ENCODE results near the gene C12orf60. TPM values are rescaled to one million over a fixed set of nuclear protein-coding genes. Genes with fewer than 3 reads are reported as not detected.
A peak's percentile ranks its signal among the peaks of the same experiment; 100 is the strongest.

The C12orf60 gene
- polyA plus RNA-seq, 1 donor = 1.1 TPM

GRCh38 chr12:14836336-14837210 is 33.1 kb downstream of the C12orf60 start:
- DNase-seq (ENCODE audit: low read depth) = no peak

GRCh38 chr12:14839262-14839661 is 35.8 kb downstream of the C12orf60 start:
- DNase-seq (ENCODE audit: low read depth) = no peak

DNA sequence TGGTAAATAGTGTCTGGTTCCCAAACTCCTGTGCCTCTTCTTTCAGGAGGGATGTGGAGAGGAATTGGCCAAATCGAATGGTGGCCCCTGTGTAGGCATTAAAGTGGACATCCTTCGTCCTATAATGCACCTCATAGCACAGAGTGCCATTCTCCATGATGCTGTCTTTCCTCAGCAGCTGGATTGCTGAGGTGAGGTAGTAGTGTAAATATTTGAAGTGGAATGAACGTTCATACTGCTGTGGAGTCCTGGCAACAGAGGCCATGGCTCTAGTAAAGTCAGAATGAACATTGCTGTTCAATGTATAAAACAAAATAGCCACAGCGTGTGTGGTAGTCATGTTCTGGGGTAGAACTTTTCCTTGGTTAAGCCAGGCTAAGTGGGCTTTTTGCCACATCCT is 37.1 kb downstream of the C12orf60 start:
- no peak for DNase-seq (ENCODE audit: low read depth)

DNA sequence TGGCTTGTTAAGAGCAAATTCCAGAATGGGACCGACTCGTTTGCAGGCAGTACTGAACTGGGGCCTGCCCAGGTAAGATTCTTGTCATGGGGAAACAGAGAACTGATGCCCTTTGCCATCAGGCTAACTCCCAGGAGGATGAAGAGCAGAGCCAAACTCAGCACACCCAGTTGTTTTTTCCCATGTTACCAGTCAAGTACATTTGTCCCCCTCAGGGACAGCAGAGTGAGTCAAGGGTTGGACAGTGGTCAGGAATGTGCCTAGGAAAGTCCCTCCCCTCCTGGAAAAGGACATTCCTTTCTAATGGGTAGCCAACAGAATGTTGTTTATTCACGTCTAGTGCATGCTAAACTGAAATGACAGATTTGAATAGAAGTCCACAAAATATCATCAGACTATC is 38.3 kb downstream of the C12orf60 start:
- no peak for DNase-seq (ENCODE audit: low read depth)

- no peak for DNase-seq (ENCODE audit: low read depth)
Measured at GRCh38 chr12:14842315-14842714, 38.8 kb downstream of the C12orf60 start.

DNA sequence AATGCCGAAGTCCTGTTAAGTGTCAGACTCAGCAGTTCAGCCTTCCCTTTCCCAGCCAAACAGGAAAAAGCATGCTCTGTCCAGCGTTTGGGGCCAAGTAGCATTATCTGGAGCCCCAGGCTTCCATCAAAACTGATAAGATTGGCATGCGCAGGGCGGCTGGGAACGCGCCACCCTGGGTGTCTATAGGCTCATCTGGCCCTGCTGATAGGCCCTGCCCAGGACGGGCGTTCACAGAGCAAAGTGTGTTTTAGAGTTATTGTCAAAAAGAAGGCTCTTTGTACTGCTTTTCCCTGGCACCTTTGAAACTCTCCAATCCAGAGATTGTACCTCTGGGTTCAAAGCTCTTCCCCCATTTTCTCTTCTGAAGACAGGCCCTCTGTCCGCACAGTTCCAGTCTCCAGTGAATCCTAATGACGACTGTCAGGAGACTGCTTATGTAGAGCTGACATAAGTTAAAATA is 40.0 kb downstream of the C12orf60 start, which contains the start of gene ART4:
ART4 (minus strand) TSS at position 102 of the 463 bp plus-strand sequence. CDS start 413 bp downstream, outside the sequence.
- no peak for DNase-seq (ENCODE audit: low read depth)

DNA sequence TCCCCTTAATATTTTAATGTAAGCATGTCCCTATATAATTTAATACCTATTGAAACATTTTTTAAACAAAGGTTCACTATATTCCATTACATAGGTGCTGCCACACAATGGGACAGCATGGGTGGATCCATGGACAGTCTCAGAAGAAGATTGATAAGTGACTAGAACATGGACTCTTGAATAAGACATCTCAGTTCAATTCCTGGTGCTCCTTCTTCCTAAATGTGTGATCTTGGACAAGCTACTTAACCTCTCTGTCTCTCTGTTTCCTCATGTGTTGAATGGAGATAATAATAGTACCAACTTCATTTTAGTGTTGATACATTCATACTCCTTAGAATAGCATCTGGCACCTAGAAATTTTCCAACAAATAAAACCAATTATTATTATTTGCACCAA is 40.9 kb downstream of the C12orf60 start:
- DNase-seq (ENCODE audit: low read depth) = no peak

DNA sequence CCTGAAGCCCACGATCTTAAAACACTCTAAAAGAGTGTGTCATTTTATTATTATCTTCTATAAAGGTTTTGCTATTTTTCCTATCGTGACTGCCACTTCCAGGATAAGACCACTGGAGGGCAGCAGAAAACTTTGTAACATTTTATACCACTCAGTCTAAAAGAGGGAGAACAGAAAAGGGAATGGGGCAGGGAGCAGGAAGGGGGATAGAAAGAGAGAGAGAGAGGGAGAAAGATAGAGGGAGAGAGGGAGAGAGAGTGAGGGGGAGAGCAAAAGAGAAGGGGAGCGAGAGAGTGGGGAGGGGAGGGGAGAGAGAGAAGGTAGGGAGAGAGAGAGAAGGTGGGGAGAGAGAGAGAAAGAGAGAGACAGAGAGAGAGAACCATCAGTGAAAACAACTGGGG is 41.9 kb downstream of the C12orf60 start:
- no peak for DNase-seq (ENCODE audit: low read depth)

DNA sequence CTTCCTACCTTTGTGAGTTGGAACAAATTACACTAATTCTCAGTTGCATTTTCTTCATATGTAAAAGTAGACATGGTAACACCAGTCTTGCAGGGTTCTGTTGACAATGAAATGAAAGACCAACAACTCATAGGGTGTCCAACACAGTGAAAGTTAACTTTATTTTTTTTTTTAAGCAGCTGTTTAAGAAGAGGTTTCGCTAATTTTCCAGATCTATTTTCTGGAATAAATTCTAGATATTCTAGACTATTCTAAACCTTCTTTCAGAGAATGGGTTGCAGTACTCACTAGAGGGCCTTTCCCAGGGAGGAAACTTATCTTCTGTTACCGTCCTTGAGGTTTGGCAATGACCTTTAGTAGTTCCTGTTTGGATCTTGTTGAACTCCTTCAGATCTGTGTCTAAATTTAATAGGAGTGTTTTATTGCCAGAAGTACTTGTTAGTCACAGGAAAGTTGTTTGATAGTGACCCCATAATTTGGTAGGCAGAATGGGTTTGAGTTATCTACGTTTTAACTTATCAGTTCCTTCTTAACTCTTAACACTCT is 42.6 kb downstream of the C12orf60 start:
- no peak for DNase-seq (ENCODE audit: low read depth)

DNA sequence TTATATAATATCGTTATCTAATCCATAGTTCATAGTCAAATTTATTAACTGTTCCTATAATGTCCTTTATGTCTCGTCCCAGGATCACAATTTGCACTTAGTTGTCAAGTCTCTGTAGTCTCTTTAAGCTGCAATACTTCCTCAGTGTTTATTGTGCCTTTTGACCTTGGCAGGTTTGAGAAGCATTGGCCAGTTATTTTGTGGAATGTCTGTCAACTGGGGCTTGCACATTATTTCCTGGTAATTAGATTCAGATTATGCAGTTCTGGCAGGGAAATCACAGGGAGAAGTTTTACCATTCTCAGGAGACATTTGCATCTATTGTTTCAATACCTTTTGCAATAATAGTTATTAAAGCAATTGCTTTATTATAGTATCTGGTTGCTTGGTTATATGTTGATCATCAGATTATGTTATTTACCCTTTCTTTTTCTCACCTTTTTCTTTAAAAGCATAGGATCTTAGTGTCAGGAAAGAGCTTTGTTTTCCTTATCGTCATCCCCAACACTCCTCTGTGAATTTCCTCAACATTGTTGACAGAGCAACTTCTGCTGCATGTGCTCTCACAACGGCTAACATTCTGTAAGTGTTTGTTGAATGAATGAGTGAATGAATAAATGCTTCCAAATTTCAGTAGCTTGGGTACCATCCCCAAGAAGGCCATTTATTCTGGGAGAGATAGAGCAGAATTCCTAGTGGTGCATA is 43.6 kb downstream of the C12orf60 start:
- no peak for DNase-seq (ENCODE audit: low read depth)

DNA sequence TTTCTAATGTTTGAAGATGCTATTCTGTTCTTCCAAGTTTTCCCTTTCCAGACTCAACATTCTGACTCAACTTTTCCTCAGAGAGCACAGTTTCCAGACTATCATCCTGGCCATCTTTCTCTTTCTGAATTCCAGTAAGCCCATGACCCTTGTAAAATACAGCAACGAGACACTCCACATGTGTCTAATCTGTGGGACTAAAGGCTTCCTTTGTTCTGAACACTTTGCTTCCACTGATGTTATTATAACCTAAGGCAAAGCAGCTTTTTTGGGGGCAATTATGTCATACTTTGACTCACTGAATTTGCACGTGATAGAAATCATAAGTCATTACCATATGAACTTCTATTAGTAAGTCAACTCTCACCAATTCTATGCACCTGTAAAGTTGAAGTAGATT is 46.2 kb downstream of the C12orf60 start:
- peak; percentile 83 for DNase-seq (ENCODE audit: low read depth)

GRCh38 chr12:14850929-14851663 is 47.6 kb downstream of the C12orf60 start:
- no peak for DNase-seq (ENCODE audit: low read depth)

- no peak for DNase-seq (ENCODE audit: low read depth)
Measured at GRCh38 chr12:14852880-14853279, 49.4 kb downstream of the C12orf60 start.

DNA sequence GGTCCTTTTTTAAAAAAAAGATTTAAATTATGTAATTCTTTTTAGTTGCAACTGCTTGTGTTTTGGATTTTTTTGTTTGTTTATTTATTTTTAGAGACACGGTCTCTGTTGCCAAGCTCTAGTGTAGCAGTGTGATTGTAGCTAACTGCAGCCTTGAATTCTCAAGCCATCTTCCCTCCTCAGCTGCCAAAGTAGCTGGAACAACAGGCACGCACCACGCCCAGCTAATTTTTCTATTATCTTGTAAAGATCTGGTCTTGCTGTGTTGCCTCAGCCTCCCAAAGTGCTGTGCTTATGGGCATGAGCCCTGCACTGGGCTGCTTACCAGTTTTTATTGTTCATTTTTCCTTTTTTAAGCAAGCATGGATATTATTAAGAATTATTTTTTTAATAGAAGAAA is 50.5 kb downstream of the C12orf60 start:
- no peak for DNase-seq (ENCODE audit: low read depth)

DNA sequence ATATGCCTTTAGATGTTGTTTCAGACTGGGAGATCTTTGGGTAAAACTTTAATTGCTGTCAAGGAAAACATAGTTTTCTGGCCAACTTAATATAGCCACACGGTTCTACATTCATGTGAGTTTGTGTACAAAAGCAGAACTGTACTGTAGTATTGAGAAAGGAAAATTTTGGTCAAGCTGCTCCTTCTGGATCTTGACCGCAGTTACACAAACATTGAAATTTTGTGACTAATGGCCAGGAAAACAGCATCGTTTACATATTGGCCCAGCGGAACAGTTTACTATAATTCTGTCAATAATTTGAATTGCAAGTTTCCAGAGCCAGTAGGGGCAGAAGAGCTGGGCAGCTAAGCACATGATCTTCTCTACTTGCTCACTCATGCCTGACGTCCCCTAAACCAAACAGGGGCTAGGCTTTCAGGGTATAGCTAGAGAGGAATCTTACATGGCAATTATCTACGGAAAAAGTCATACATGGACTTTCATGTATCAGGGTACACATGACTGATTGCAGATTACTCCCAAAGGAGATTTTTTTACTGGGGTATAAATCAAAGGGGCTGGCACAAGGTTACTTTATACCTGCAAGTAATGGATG is 51.2 kb downstream of the C12orf60 start:
- no peak for DNase-seq (ENCODE audit: low read depth)

DNA sequence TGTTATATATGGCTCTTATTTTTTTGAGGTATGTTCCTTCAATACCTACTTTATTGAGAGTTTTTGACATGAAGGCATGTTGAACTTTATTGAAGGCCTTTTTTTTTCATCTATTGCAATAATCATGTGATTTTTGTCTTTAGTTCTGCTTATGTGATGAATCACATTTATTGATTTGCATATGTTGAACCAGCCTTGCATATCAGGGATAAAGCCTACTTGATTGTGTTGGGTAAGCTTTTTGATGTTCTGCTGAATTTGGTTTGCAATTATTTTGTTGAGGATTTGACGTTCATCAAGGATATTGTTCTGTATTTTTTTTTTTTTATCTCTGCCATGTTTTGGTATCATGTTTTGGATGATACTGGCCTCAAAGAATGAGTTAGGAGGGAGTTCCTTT is 55.0 kb downstream of the C12orf60 start:
- DNase-seq (ENCODE audit: low read depth) = no peak

DNA sequence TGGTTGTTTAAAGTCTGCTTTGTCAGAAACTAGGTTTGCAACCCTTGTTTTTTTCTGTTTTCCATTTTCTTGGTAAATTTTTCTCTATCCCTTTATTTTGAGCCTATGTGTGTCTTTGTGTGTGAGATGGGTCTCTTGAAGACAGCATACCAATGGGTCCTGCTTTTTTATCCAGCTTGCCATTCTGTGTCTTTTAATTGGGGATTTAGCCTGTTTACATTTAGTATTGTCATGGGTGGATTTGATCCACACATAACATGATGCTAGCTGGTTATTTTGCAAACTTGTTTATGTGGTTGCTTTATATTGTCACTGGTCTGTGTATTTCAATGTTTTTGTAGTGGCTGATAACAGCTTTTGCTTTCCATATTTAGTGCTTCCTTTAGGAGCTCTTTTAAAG is 57.0 kb downstream of the C12orf60 start:
- no peak for DNase-seq (ENCODE audit: low read depth)

DNA sequence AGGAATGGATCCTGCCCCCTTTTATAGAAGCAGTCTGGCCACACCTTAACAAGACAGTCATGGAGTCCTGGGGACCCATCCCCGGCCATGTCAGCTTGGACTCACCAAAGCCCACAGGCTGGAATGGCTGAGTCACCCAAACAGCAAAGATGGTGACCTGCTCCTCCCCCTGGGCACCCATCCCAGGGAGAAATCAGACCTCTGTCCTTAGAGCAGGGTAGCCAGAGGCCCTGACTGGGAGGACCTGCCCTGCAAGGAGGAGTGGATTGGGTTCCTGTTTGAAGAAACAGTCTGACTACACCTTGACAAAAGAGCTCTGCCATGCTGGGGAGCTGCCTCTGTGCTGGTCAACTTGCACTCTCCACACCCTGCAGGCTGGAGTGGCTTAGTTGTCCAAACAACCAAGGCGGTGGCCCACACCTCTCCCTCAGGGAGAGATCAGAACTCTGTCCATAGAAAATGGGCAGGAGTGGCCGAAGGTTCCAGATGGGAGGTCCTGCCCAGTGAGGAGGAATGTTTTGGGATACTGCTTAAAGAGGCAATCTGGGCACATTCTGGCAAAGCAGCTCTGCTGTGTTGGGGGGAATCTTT is 65.5 kb downstream of the C12orf60 start:
- DNase-seq (ENCODE audit: low read depth) = no peak

DNA sequence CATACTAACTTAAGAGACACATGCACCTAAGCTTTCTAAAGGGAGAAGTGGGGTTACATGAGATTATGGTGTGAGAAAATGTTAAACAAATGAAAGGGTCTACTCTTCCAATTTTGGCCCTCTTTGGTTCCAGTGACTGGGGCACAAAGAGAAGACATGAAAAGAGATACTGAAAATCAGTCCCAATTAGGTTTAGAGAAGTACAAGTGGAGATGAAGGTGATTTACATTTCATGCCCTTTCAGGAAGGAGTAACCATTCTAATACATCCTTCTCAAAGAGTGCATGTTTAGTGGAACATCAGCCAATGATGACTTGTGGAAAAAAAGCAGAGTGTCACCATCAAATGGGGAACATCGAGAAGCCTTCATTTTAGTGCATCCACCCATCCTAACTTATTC is 67.8 kb downstream of the C12orf60 start:
- no peak for DNase-seq (ENCODE audit: low read depth)

DNA sequence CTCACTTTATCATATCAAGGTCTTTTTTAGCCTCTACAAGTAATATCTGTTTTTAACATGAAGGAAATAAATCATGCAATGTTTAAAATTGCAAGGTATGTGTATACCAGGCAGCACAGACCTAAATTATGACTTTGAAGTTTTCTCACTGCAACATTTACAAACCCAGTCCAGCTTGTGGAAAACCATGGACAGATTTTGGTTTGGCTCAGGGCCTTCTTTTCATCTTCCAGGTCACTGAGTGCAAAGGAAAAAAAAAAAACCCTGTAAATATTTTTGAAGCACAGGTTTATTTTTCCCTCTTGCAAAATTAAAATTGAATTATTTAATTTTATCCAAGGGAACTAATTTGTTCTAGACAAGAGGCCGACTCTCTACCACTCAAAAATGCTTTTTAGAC is 68.4 kb downstream of the C12orf60 start:
- no peak for DNase-seq (ENCODE audit: low read depth)

All from forelimb muscle (tissue), 1 donor.